NCI-H1436 (cell line): ENCODE measurements around the gene CHST15.

Source experiments
- DNase-seq: peaks from one replicate; lab custom pipeline; 2025; lab: John Stamatoyannopoulos, UW

CHST15 gene

GRCh38 chr10:124065382-124066125 is 27.8 kb downstream of the CHST15 start:
- DNase-seq = no peak

- DNase-seq = no peak
Observed at GRCh38 chr10:124064676-124065075, 28.7 kb downstream of the CHST15 start.

- DNase-seq = no peak
Observed at GRCh38 chr10:124063750-124064603, 29.4 kb downstream of the CHST15 start.

- no peak for DNase-seq
Observed at GRCh38 chr10:124062390-124062789, 31.0 kb downstream of the CHST15 start.

DNA sequence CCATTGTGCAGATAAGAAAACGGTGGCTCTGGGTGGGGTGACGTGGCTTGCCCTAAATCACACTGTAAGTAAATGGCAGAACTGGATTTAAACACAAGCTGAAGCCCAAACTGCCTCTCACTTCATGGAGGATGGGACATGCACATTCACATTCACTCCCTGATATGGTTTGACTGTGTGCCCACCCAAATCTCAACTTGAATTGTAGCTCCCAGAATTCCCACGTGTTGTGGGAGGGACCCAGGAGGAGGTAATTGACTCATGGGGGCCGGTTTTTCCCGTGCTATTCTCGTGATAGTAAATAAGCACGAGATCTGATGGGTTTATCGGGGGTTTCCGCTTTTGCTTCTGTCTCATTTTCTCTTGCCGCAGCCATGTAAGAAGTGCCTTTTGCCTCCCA is 32.4 kb downstream of the CHST15 start:
- no peak for DNase-seq

DNA sequence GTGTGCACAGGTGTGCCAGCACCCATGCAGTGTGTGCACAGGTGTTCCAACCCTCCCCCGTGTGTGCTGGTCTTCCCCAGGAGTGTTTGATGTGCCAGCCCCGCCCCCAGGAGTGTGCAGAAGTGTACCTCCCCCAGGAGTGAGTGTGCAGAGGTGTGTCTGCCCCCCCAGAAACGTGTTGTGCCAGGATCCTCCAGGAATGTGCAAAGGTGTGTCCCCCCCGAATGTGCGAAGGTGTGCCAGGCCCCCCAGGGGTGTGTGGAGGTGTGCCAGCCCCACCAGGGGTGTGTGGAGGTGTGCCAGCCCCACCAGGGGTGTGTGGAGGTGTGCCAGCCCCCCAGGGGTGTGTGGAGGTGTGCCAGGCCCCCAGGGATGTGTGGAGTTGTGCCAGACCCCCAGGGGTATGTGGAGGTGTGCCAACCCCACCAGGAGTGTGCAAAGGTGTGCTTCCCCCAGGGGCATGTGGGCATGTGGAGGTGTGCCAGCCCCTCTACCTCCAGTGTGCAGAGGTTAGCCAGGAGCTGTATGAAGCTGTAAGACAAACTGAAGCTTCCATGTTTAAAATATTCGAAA is 33.2 kb downstream of the CHST15 start:
- no peak for DNase-seq

GRCh38 chr10:124059551-124059950 is 33.8 kb downstream of the CHST15 start:
- DNase-seq = no peak

DNA sequence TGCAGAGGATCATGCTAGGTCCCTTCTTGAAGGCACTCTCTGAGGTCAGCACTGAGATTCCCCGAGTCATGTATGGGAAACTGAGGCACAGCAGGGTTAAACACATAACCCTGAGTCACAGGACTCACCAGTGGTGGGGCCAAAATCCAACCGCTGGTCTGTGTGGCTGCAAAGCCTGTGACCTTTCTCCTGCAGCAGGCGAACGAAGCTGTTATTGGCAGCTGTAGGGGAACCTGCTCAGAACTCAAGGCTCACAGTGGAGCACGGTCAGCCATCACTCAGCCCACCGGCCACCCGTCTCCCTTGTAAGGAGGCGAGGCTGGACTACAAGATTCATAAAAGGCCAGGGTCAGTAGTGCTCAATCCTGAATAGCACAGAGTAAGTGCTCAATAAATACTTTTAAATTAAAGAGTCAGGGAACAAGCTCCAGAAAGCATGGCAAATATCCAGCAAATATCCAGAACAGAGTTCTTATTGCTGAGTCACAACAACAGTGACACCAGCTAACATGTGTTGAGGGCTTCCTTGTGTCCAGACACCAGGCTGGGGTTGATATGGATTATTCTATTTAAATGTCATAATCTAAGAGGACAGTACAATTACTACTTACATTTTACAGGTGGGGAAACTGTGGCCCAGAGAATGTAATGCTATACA is 34.9 kb downstream of the CHST15 start:
- DNase-seq = no peak

- no peak for DNase-seq
Observed at GRCh38 chr10:124057601-124058000, 35.8 kb downstream of the CHST15 start.

DNA sequence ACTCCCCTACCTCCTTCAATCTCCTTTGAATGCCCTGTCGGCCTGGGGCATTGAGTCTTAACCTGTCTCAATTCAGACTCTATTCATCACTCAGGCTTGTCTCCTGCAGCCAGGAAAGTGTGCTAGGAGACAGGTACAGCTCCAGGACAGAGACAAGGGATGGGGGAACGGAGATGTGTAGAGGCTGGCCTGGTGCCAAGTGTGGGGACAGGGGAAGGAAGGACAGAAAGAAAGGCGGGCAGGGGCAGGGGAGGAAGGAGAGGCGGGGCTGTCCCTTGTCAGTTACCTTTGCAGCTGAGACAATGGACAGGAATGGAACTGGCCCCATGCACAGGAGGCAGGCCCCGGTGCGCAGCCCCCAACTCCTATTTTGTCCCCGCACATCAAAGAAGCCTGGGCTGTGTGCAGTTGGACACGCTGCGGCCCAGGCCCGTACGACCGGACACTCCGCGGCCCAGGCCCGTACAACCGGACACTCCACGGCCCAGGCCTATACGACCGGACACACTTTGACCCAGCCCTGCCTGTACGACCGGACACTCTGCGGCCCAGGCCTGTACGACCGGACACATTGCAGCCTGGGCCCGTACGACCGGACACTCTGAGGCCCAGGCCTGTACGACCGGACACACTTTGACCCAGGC is 36.9 kb downstream of the CHST15 start:
- no peak for DNase-seq

- DNase-seq = no peak
Observed at GRCh38 chr10:124053971-124054370, 39.4 kb downstream of the CHST15 start.

DNA sequence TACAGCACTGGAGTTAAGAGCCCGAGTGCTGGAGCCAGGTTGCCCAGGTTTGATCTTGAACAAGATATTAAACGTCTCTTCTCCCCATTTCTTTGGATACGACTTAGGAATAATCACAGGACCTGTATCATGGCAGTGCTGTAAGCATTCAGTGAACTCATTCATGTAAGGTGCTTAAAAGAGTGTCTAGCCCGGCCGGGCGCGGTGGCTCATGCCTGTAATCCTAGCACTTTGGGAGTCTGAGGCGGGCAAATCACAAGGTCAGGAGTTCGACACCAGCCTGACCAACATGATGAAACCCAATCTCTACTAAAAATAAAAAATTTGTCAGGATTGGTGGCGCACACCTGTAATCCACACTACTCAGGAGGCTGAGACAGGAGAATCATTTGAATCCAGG is 40.8 kb downstream of the CHST15 start:
- DNase-seq = no peak

DNA sequence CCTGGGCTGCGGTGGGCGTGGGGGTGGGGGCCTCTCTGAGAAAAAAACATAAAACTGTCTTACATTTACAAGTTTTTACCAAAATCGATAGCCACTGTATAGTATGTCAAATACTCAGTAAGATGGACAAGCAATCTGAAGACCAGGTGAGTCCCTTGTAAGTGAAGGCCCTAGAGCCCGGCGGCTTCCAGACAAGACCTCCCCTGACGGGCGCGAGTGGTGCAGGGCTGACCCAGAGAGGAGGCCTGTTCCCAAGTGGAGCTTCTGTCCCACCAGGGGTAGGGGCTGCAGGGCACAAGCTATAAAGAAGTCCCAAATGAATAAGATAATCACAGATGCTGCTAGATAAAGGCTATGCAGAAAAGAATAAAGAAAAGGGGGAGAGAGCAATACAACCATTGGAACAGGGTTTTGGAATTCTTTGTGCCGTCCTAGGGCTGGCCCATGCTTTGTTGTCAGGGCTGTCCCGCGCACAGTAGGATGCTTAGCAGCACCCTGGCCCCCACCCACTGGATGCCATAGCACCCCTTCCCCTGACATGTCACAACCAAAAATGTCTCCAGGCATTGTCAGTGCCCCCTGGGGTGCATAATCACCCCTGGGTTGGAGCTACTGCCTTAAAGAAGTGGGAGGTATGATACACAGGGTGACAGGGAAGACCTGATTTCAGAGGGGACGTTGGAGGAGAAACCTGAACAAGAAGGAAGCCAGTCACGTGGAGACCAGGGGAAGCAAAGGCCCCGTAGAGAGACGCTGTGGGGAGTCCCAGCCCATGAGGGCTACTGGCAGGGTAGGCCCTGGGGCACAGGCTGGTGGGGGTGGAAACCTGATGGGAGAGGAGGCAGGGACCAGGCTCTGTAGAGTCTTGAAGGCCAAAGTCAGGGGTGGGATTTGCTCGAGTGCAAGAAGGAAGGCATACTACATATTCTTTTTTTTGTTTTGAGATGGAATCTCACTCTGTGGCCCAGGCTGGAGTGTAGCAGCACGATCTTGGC is 43.1 kb downstream of the CHST15 start:
- DNase-seq = no peak

GRCh38 chr10:124049484-124049883 is 43.9 kb downstream of the CHST15 start:
- no peak for DNase-seq

DNA sequence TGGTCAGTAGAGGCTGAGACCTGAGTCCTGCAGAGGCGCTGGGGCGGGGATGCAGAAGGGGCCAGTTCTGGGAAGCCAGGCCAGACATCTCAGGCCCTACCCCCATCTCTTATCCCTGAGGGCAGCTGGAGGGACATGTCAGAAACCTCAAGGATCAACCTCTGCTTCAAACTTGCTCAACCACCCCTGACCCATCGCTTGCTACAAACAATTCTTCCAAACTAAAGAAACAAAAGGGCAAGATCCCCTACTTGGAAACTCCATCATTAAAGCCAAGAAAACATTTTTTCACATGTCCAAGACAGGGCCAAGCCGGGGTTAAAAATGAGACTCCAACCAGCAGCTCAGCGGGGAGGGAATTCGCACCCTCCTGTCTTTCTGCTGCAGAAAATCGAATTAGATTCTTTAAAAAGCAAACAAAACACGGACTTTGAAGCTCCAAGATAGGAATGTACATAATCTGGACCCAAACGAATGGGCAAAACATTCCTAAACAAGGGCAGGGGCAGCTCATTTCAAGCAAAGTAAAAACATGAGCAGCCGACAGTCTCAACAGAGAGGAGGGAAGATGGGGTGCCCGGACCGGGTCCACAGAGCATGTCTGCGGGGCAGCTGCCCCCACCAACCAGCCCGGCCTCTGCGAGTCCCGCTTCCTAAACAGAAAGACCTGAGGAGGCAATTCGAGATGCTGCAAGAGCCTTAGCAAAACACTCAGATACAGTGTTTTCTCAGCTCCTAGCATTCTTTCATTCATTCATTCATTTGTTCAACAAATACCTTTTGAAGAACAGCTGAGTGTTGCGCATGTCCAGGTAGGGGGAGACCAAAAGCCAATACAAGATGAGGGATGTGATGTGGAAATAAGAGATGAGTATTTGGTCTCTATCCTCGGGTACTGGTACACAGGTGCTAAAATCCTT is 44.8 kb downstream of the CHST15 start:
- DNase-seq = no peak

DNA sequence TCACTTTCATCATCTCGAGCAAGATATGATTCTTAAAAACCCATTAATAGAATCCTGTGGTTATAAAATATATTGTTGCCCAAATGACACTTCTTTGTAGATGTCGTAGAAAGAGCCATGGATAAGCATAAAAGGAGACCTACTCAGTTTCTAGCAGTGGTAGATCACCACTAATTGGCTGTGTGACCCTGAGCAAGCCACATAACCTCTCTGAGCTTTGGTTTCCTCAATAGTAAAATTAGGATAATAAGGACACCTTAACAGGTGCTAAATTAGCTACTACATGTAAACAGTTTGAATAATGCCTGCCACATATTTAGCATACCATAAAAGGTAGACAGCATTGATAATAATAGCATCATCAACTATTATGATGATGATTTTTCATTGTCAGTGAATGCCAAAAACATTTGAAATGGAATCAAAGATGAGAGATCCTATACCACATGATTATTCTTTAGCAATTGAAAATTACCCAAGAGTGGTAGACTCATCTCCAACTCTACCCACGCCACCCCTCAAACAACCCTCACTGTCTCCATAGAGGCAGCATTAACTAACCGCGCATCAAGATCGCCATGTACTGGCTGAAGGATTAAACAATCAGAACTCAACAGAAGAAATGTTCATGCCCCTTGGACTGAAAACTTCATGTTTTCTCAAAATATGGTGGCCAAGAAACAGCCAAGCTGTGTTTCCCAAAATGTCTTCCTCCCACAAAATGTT is 45.8 kb downstream of the CHST15 start:
- no peak for DNase-seq

DNA sequence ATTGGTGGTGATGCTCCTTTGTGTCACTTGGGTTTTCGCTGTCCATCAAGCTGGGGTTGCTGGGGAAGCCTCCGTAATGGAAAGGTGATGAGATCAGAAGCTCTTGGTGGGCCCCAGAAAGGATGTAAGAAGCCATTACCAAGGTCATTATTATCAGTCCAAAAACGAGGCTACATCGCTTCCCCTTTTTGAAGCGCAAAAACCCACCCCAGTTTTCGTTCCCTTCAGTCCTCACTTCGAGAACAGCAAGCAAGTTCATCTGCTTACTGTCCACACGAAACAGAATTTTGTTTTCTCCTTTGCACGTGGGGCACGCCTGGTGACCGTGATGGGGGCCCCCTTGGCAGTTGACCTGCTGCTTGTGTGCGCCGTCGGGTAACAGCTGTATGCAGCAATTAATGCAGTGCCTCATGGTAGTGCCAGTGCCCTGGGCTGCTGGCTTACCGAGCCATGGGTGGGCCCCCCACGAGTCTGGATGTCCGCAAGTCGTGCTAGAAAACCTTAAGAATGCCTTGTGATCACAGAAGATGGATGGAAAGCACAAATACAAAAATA is 47.5 kb downstream of the CHST15 start:
- DNase-seq = no peak

- DNase-seq = no peak
Observed at GRCh38 chr10:124045276-124045675, 48.1 kb downstream of the CHST15 start.
